ENCODE measurements around the gene PTPRG. TPM values are rescaled to one million over a fixed set of nuclear protein-coding genes. Genes with fewer than 3 reads are reported as not detected.
A peak's percentile ranks its signal among the peaks of the same experiment; 100 is the strongest.

PTPRG gene
- total RNA-seq, 4 donors from 2014 or later: 21.1 to 54.2 (median 30.6) TPM

- H3K4me1 ChIP-seq: peaks cover 26 to 35% of the 10 kb centered on the region in 2 donors
- H3K27ac ChIP-seq: no peak overlapping the region
- H3K4me3 ChIP-seq: no peak overlapping the region
- no peaks in the 10 kb centered on the region for H3K27me3 ChIP-seq
- in situ Hi-C loops (cut with MboI; ENCODE audit: low sequenced_read_pairs in 4 of 4) (loop anchor here in 2 of 4 donors (25.0 kb wide), 1 partner anchor 280 kb away; the partner anchor contains the start of gene PTPRG (in 2 of the 2)), intact Hi-C loops (cut with DNase I; ENCODE audit: low total_unique reads) (loop anchor here (10.0 kb wide), 1 partner anchor 157 kb away; no protein-coding TSS in a partner anchor)
- TF ChIP-seq, protein P1, sequence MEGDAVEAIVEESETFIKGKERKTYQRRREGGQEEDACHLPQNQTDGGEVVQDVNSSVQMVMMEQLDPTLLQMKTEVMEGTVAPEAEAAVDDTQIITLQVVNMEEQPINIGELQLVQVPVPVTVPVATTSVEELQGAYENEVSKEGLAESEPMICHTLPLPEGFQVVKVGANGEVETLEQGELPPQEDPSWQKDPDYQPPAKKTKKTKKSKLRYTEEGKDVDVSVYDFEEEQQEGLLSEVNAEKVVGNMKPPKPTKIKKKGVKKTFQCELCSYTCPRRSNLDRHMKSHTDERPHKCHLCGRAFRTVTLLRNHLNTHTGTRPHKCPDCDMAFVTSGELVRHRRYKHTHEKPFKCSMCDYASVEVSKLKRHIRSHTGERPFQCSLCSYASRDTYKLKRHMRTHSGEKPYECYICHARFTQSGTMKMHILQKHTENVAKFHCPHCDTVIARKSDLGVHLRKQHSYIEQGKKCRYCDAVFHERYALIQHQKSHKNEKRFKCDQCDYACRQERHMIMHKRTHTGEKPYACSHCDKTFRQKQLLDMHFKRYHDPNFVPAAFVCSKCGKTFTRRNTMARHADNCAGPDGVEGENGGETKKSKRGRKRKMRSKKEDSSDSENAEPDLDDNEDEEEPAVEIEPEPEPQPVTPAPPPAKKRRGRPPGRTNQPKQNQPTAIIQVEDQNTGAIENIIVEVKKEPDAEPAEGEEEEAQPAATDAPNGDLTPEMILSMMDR (IDR thresholded peaks at IDR 0.05 in 4 of 5, conservative IDR thresholded peaks at IDR 0.05 in 1 of 5): no peak
- TF ChIP-seq POLR2A (IDR thresholded peaks at IDR 0.05): no peak
- ATAC-seq (no peak), DNase-seq (no peak)
- H3K36me3 ChIP-seq: no peaks in the 10 kb centered on the region
- H3K9me3 ChIP-seq: no peaks in the 10 kb centered on the region
These were observed 280.6 kb downstream of the PTPRG start for GRCh38 chr3:61841988-61842387.

- intact Hi-C loops (cut with DNase I; ENCODE audit: low total_unique reads): loop anchor here (10.0 kb wide), 1 partner anchor 160 kb away; no protein-coding TSS in a partner anchor
These were observed 283.0 kb downstream of the PTPRG start for GRCh38 chr3:61844346-61844745.

GRCh38 chr3:61846488-61846887 lies 285.1 kb downstream of the PTPRG start:
- no peak for TF ChIP-seq POLR2A (IDR thresholded peaks at IDR 0.05)
- TF ChIP-seq, protein P1 (IDR thresholded peaks at IDR 0.05 in 4 of 5, conservative IDR thresholded peaks at IDR 0.05 in 1 of 5): no peak
- in situ Hi-C loops (cut with MboI; ENCODE audit: low sequenced_read_pairs in 4 of 4) (loop anchor here in 2 of 4 donors (25.0 kb wide), 1 partner anchor 284 kb away; the partner anchor contains the start of gene PTPRG (in 2 of the 2)), intact Hi-C loops (cut with DNase I; ENCODE audit: low total_unique reads) (loop anchor here (10.0 kb wide), 1 partner anchor 162 kb away; no protein-coding TSS in a partner anchor)
- no peaks in the 10 kb centered on the region for H3K9me3 ChIP-seq
- no peaks in the 10 kb centered on the region for H3K36me3 ChIP-seq
- no peaks in the 10 kb centered on the region for H3K27me3 ChIP-seq
- no peak for DNase-seq
- H3K27ac ChIP-seq: peak overlapping the region; percentile 56 to 82 (median 75)
- no peak for ATAC-seq
- H3K4me1 ChIP-seq: peaks cover 40 to 48% of the 10 kb centered on the region in 2 donors
- no peak overlapping the region for H3K4me3 ChIP-seq

More at GRCh38 chr3:61844346-61844745, 283.0 kb downstream of the PTPRG start:
- Histone ChIP-seq H3K36me3 (no peaks in the 10 kb centered on the region), H3K9me3 (no peaks in the 10 kb centered on the region), H3K27ac (no peak overlapping the region), H3K27me3 (no peaks in the 10 kb centered on the region), H3K4me1 (peaks cover 41 to 46% of the 10 kb centered on the region in 2 donors), H3K4me3 (no peak overlapping the region)
- no peak for DNase-seq
- TF ChIP-seq POLR2A (IDR thresholded peaks at IDR 0.05): no peak
- TF ChIP-seq, protein P1 (IDR thresholded peaks at IDR 0.05 in 4 of 5, conservative IDR thresholded peaks at IDR 0.05 in 1 of 5): no peak
- no peak for ATAC-seq
- in situ Hi-C loops (cut with MboI; ENCODE audit: low sequenced_read_pairs in 4 of 4): loop anchor here in 2 of 4 donors (25.0 kb wide), 1 partner anchor 282 kb away; the partner anchor contains the start of gene PTPRG (in 2 of the 2)

GRCh38 chr3:61847784-61848462 lies 286.6 kb downstream of the PTPRG start:
- intact Hi-C loops (cut with DNase I; ENCODE audit: low total_unique reads): loop anchor here (10.0 kb wide), 1 partner anchor 163 kb away; no protein-coding TSS in a partner anchor
- in situ Hi-C loops (cut with MboI; ENCODE audit: low sequenced_read_pairs in 4 of 4): loop anchor here in 2 of 4 donors (25.0 kb wide), 1 partner anchor 286 kb away; the partner anchor contains the start of gene PTPRG (in 2 of the 2)

More at GRCh38 chr3:61847784-61848462, 286.6 kb downstream of the PTPRG start:
- DNase-seq (peak in 1 of 2 donors; percentile 46), ATAC-seq (peak; percentile 67 to 73)
- Histone ChIP-seq H3K4me1 (peaks cover 35 to 46% of the 10 kb centered on the region in 2 donors), H3K36me3 (no peaks in the 10 kb centered on the region), H3K4me3 (peak overlapping the region in 1 of 4 donors; percentile 15), H3K27ac (peak overlapping the region; percentile 56 to 82 (median 75)), H3K27me3 (no peaks in the 10 kb centered on the region), H3K9me3 (no peaks in the 10 kb centered on the region)
- TF ChIP-seq, protein P1 (IDR thresholded peaks at IDR 0.05 in 4 of 5, conservative IDR thresholded peaks at IDR 0.05 in 1 of 5): no peak
- TF ChIP-seq POLR2A (IDR thresholded peaks at IDR 0.05): no peak
